GM12878 (cell line): ENCODE data around the gene CXCR6. TPM values are rescaled to one million over a fixed set of nuclear protein-coding genes. Genes with fewer than 3 reads are reported as not detected.

Source experiments
- ATF2 ChIP-seq: IDR thresholded peaks from 2 replicates; pipeline ENCODE4 v1.6.1; 2012; ENCODE audit warnings: low read length, inconsistent platforms
- CHD4 ChIP-seq: fragments of 200-600 bp; sonication (generic); IDR thresholded peaks from 2 replicates; pipeline ENCODE4 v1.6.1; 2016; ENCODE audit warnings: mild to moderate bottlenecking
- DPF2 ChIP-seq: fragments of 450-650 bp; IDR thresholded peaks from 2 replicates; pipeline ENCODE4 v1.6.1; 2017; ENCODE audit warnings: mild to moderate bottlenecking
- EED ChIP-seq: sonication (generic); IDR thresholded peaks from 2 replicates; pipeline ENCODE4 v1.6.1; 2016; ENCODE audit warnings: antibody characterized with exemption, low read depth
- EP300 ChIP-seq, 2 experiments: fragments of 150-350 bp in 1 of 2; IDR thresholded peaks; 2 replicates each; pipeline ENCODE4 v1.6.1; 2011 to 2012; ENCODE audit warnings: low read depth in 2 of 2, low read length in 2 of 2, borderline replicate concordance in 1 of 2, improper control_type of control experiment in 1 of 2, inconsistent platforms in 1 of 2; ENCODE audit not compliant: control insufficient read depth in 1 of 2
- MTA2 ChIP-seq: fragments of 450-650 bp; IDR thresholded peaks from 2 replicates; pipeline ENCODE4 v1.6.1; 2016; ENCODE audit warnings: low read depth, mild to moderate bottlenecking, moderate library complexity
- MXI1 ChIP-seq: fragments of 150-350 bp; IDR thresholded peaks from 2 replicates; pipeline ENCODE4 v1.6.1; 2011; ENCODE audit warnings: low read depth, mild to moderate bottlenecking, inconsistent platforms, low read length, improper control_type of control experiment
- NFXL1 ChIP-seq: fragments of 450-650 bp; IDR thresholded peaks from 2 replicates; pipeline ENCODE4 v1.6.1; 2017; ENCODE audit warnings: antibody characterized with exemption, mild to moderate bottlenecking, borderline replicate concordance
- NFYB ChIP-seq: IDR thresholded peaks from 2 replicates; pipeline ENCODE4 v1.6.1; 2011; ENCODE audit warnings: low read depth, mild to moderate bottlenecking, low read length, improper control_type of control experiment, moderate library complexity; ENCODE audit not compliant: insufficient read depth
- NRF1 ChIP-seq: conservative IDR thresholded peaks from 2 replicates; pipeline ENCODE4 v1.6.1; 2011; ENCODE audit warnings: mild to moderate bottlenecking, low read depth, low read length, improper control_type of control experiment
- RUNX3 ChIP-seq: IDR thresholded peaks from 2 replicates; pipeline ENCODE4 v1.6.1; 2012; ENCODE audit warnings: low read length, inconsistent platforms
- SMAD5 ChIP-seq: IDR thresholded peaks from 2 replicates; pipeline ENCODE4 v1.6.1; 2016; ENCODE audit warnings: antibody characterized with exemption, low read depth
- SPI1 ChIP-seq: IDR thresholded peaks from 2 replicates; pipeline ENCODE4 v1.6.1; 2011; ENCODE audit warnings: low read depth, mild to moderate bottlenecking, low read length, moderate library complexity, borderline replicate concordance; ENCODE audit not compliant: insufficient read depth
- STAT3 ChIP-seq: IDR thresholded peaks from 2 replicates; pipeline ENCODE4 v1.6.1; 2011; ENCODE audit warnings: low read depth, low read length, improper control_type of control experiment
- TCF7 ChIP-seq: IDR thresholded peaks from 2 replicates; pipeline ENCODE4 v1.6.1; 2014; ENCODE audit warnings: antibody characterized with exemption, borderline replicate concordance
- ZBTB33 ChIP-seq: fragments of 450-650 bp; IDR thresholded peaks from 2 replicates; pipeline ENCODE4 v1.6.1; 2017; ENCODE audit warnings: mild to moderate bottlenecking
- ZNF24 ChIP-seq: fragments of 450-650 bp; IDR thresholded peaks from 2 replicates; pipeline ENCODE4 v1.6.1; 2017; ENCODE audit warnings: antibody characterized with exemption, mild to moderate bottlenecking
- ZNF274 ChIP-seq: IDR thresholded peaks from one replicate; pipeline ENCODE4 v1.8.0; 2011; ENCODE audit not compliant: insufficient read length, insufficient read depth
- ZNF592 ChIP-seq: fragments of 450-650 bp; IDR thresholded peaks from 2 replicates; pipeline ENCODE4 v1.6.1; 2017; ENCODE audit warnings: mild to moderate bottlenecking, moderate library complexity
- ZNF622 ChIP-seq: fragments of 450-650 bp; IDR thresholded peaks from 2 replicates; pipeline ENCODE4 v1.6.1; 2017; ENCODE audit warnings: mild to moderate bottlenecking, inconsistent platforms
- polyA plus RNA-seq, 11 experiments: library from polyadenylated mRNA; depleted of rRNA in 4 of 11; unstranded in 6 of 11; stranded (reverse) in 5 of 11; fragments of >200 nt; fragmentation: Nextera tagmentation in 4 of 11; fragmentation: Illumina TruSeq in 1 of 11; extraction: Ambion mirVana in 4 of 11; extraction: Trizol in 1 of 11; gene quantifications; 1 replicate in 1 of 11; 2 replicates in 10 of 11; pipeline versions ENCODE4 v1.2.1 to v1.2.3, GENCODE V29; 2011 to 2016; ENCODE audit warnings: inconsistent platforms in 2 of 11, missing spikeins in 2 of 11, low read depth in 1 of 11
- total RNA-seq, 4 experiments: library from RNA; depleted of rRNA in 3 of 4; stranded (reverse); fragments of >200 nt in 3 of 4; fragmentation: Illumina TruSeq in 1 of 4; extraction: Trizol in 1 of 4; gene quantifications; 2 replicates each; pipeline versions ENCODE4 v1.2.1 to v1.2.3, GENCODE V29; 2013 to 2021
- TF ChIP-seq, protein P1 (sequence below): IDR thresholded peaks from 2 replicates; pipeline ENCODE4 v1.6.1; 2011; ENCODE audit warnings: mild to moderate bottlenecking, low read depth, low read length, moderate library complexity; ENCODE audit not compliant: insufficient replicate concordance

Gene CXCR6
- total and polyA plus RNA-seq, 10 of the 15 experiments (the other 5 are each of a cell fraction or from before 2014, with no cell fraction given): 0.04 to 0.20 (median 0.12) TPM; not detected in 5

- TF ChIP-seq ZNF592 (no peak; the same call in 1 of the 2 replicates), NFYB (no peak), SPI1 (peak; percentile 61; the same call in 1 of the 2 replicates), CHD4 (no peak), DPF2 (peak; percentile 93), EP300 (IDR thresholded peaks at IDR 0.05; ENCODE audit: borderline replicate concordance in 1 of 2, control insufficient read depth in 1 of 2, low read depth in 2 of 2, low read length in 2 of 2) (peak in 1 of 2 experiments; percentile 34; a peak in 1 of 4 replicates), TCF7 (no peak), ZBTB33 (no peak), MXI1 (peak; percentile 33; the same call in 1 of the 2 replicates), SMAD5 (0 out of 2 replicates have a peak, but pooled peaks have one; percentile 48), STAT3 (no peak), RUNX3 (peak; percentile 22; the same call in 1 of the 2 replicates), NRF1 (no peak), ZNF274 (no peak), EED (no peak), ZNF24 (no peak), MTA2 (no peak), ATF2 (no peak), ZNF622 (no peak), NFXL1 (peak; percentile 51; the same call in 1 of the 2 replicates)
- TF ChIP-seq, protein P1, sequence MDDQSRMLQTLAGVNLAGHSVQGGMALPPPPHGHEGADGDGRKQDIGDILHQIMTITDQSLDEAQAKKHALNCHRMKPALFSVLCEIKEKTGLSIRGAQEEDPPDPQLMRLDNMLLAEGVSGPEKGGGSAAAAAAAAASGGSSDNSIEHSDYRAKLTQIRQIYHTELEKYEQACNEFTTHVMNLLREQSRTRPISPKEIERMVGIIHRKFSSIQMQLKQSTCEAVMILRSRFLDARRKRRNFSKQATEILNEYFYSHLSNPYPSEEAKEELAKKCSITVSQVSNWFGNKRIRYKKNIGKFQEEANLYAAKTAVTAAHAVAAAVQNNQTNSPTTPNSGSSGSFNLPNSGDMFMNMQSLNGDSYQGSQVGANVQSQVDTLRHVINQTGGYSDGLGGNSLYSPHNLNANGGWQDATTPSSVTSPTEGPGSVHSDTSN: no peak
Measured at GRCh38 chr3:45995236-45996192, 52.2 kb downstream of the CXCR6 start, which contains the start of gene FYCO1 (continued).
